ENCODE results near the gene CNTNAP2.

The CNTNAP2 gene

GRCh38 chr7:146123715-146124114 is 7.1 kb downstream of the CNTNAP2 start:
- Histone ChIP-seq H3K4me3 (ENCODE audit: control insufficient read depth in 1 of 7, extremely low read depth in 1 of 7, insufficient read depth in 4 of 7, low read depth in 2 of 7, low read length in 6 of 7) (no peak overlapping the region), H3K4me1 (ENCODE audit: control extremely low read depth in 1 of 4, control insufficient read depth in 4 of 4, insufficient read depth in 4 of 4, low read length in 3 of 4) (no peaks in the 10 kb centered on the region), H3K27ac (ENCODE audit: insufficient read depth in 1 of 2, low read depth in 1 of 2, low read length in 2 of 2, poor library complexity in 1 of 2, severe bottlenecking in 2 of 2) (no peak overlapping the region), H3K9me3 (ENCODE audit: control extremely low read depth in 1 of 5, control insufficient read depth in 4 of 5, insufficient read depth in 2 of 5, low read depth in 1 of 5, low read length in 4 of 5) (no peaks in the 10 kb centered on the region), H3K36me3 (ENCODE audit: control insufficient read depth in 4 of 4, insufficient read depth in 4 of 4, low read length in 3 of 4) (no peaks in the 10 kb centered on the region), H3K27me3 (replicated peaks in 2 of 5; ENCODE audit: control insufficient read depth in 4 of 5, insufficient read depth in 5 of 5, low read length in 4 of 5) (peaks cover 0 to 4% (median 0%) of the 10 kb centered on the region in 5 experiments)
- CTCF ChIA-PET: no interaction called here
- POLR2A ChIA-PET: no interaction called here
- 93% methylated on average over 5 of the region's 5 CpGs for WGBS (ENCODE audit: insufficient coverage)
- no peak for DNase-seq

- Histone ChIP-seq H3K4me3 (ENCODE audit: control insufficient read depth in 1 of 7, extremely low read depth in 1 of 7, insufficient read depth in 4 of 7, low read depth in 2 of 7, low read length in 6 of 7) (no peak overlapping the region), H3K4me1 (ENCODE audit: control extremely low read depth in 1 of 4, control insufficient read depth in 4 of 4, insufficient read depth in 4 of 4, low read length in 3 of 4) (no peaks in the 10 kb centered on the region), H3K27me3 (replicated peaks in 2 of 5; ENCODE audit: control insufficient read depth in 4 of 5, insufficient read depth in 5 of 5, low read length in 4 of 5) (no peaks in the 10 kb centered on the region), H3K9me3 (ENCODE audit: control extremely low read depth in 1 of 5, control insufficient read depth in 4 of 5, insufficient read depth in 2 of 5, low read depth in 1 of 5, low read length in 4 of 5) (no peaks in the 10 kb centered on the region), H3K36me3 (ENCODE audit: control insufficient read depth in 4 of 4, insufficient read depth in 4 of 4, low read length in 3 of 4) (no peaks in the 10 kb centered on the region), H3K27ac (ENCODE audit: insufficient read depth in 1 of 2, low read depth in 1 of 2, low read length in 2 of 2, poor library complexity in 1 of 2, severe bottlenecking in 2 of 2) (no peak overlapping the region)
- ChIA-PET CTCF (interaction anchor here (1.2 kb wide), 1 partner anchor 11 kb away, joined by 4 read pairs; no protein-coding TSS in a partner anchor), POLR2A (no interaction called here)
- no peak for DNase-seq
- 97% methylated on average over 3 of the region's 8 CpGs for WGBS (ENCODE audit: insufficient coverage)
Measured at GRCh38 chr7:146126767-146127509, 10.3 kb downstream of the CNTNAP2 start.

- 0% methylated on average over 1 of the region's 1 CpG for WGBS (ENCODE audit: insufficient coverage)
- POLR2A ChIA-PET: no interaction called here
- no peak overlapping the region for H3K4me3 ChIP-seq (ENCODE audit: control insufficient read depth in 1 of 7, extremely low read depth in 1 of 7, insufficient read depth in 4 of 7, low read depth in 2 of 7, low read length in 6 of 7)
- H3K27me3 ChIP-seq (replicated peaks in 2 of 5; ENCODE audit: control insufficient read depth in 4 of 5, insufficient read depth in 5 of 5, low read length in 4 of 5): no peaks in the 10 kb centered on the region
- CTCF ChIA-PET: interaction anchor here (1.4 kb wide), 1 partner anchor 9 kb away, joined by 3 read pairs; no protein-coding TSS in a partner anchor
- peak in 1 of 3 donors; percentile 1 for DNase-seq
- no peak overlapping the region for H3K27ac ChIP-seq (ENCODE audit: insufficient read depth in 1 of 2, low read depth in 1 of 2, low read length in 2 of 2, poor library complexity in 1 of 2, severe bottlenecking in 2 of 2)
- H3K36me3 ChIP-seq (ENCODE audit: control insufficient read depth in 4 of 4, insufficient read depth in 4 of 4, low read length in 3 of 4): no peaks in the 10 kb centered on the region
- H3K4me1 ChIP-seq (ENCODE audit: control extremely low read depth in 1 of 4, control insufficient read depth in 4 of 4, insufficient read depth in 4 of 4, low read length in 3 of 4): no peaks in the 10 kb centered on the region
- H3K9me3 ChIP-seq (ENCODE audit: control extremely low read depth in 1 of 5, control insufficient read depth in 4 of 5, insufficient read depth in 2 of 5, low read depth in 1 of 5, low read length in 4 of 5): no peaks in the 10 kb centered on the region
Measured at GRCh38 chr7:146129296-146129695, 12.7 kb downstream of the CNTNAP2 start.

- POLR2A ChIA-PET: no interaction called here
- Histone ChIP-seq H3K4me3 (ENCODE audit: control insufficient read depth in 1 of 7, extremely low read depth in 1 of 7, insufficient read depth in 4 of 7, low read depth in 2 of 7, low read length in 6 of 7) (no peak overlapping the region), H3K27me3 (replicated peaks in 2 of 5; ENCODE audit: control insufficient read depth in 4 of 5, insufficient read depth in 5 of 5, low read length in 4 of 5) (no peaks in the 10 kb centered on the region), H3K27ac (ENCODE audit: insufficient read depth in 1 of 2, low read depth in 1 of 2, low read length in 2 of 2, poor library complexity in 1 of 2, severe bottlenecking in 2 of 2) (no peak overlapping the region), H3K4me1 (ENCODE audit: control extremely low read depth in 1 of 4, control insufficient read depth in 4 of 4, insufficient read depth in 4 of 4, low read length in 3 of 4) (no peaks in the 10 kb centered on the region), H3K9me3 (ENCODE audit: control extremely low read depth in 1 of 5, control insufficient read depth in 4 of 5, insufficient read depth in 2 of 5, low read depth in 1 of 5, low read length in 4 of 5) (no peaks in the 10 kb centered on the region), H3K36me3 (ENCODE audit: control insufficient read depth in 4 of 4, insufficient read depth in 4 of 4, low read length in 3 of 4) (no peaks in the 10 kb centered on the region)
- CTCF ChIA-PET: no interaction called here
- DNase-seq: no peak
- 96% methylated on average over 7 of the region's 9 CpGs for WGBS (ENCODE audit: insufficient coverage)
Measured at GRCh38 chr7:146129997-146130396, 13.4 kb downstream of the CNTNAP2 start.

GRCh38 chr7:146131701-146132100 is 15.1 kb downstream of the CNTNAP2 start:
- ChIA-PET POLR2A (no interaction called here), CTCF (no interaction called here)
- Histone ChIP-seq H3K9me3 (ENCODE audit: control extremely low read depth in 1 of 5, control insufficient read depth in 4 of 5, insufficient read depth in 2 of 5, low read depth in 1 of 5, low read length in 4 of 5) (no peaks in the 10 kb centered on the region), H3K4me1 (ENCODE audit: control extremely low read depth in 1 of 4, control insufficient read depth in 4 of 4, insufficient read depth in 4 of 4, low read length in 3 of 4) (no peaks in the 10 kb centered on the region), H3K27ac (ENCODE audit: insufficient read depth in 1 of 2, low read depth in 1 of 2, low read length in 2 of 2, poor library complexity in 1 of 2, severe bottlenecking in 2 of 2) (no peak overlapping the region), H3K4me3 (ENCODE audit: control insufficient read depth in 1 of 7, extremely low read depth in 1 of 7, insufficient read depth in 4 of 7, low read depth in 2 of 7, low read length in 6 of 7) (no peak overlapping the region), H3K27me3 (replicated peaks in 2 of 5; ENCODE audit: control insufficient read depth in 4 of 5, insufficient read depth in 5 of 5, low read length in 4 of 5) (no peaks in the 10 kb centered on the region), H3K36me3 (ENCODE audit: control insufficient read depth in 4 of 4, insufficient read depth in 4 of 4, low read length in 3 of 4) (no peaks in the 10 kb centered on the region)
- 97% methylated on average over 5 of the region's 8 CpGs for WGBS (ENCODE audit: insufficient coverage)
- DNase-seq: no peak

- CTCF ChIA-PET: no interaction called here
- no peak for DNase-seq
Measured at GRCh38 chr7:146136357-146136875, 19.8 kb downstream of the CNTNAP2 start.

GRCh38 chr7:146138926-146139325 is 22.3 kb downstream of the CNTNAP2 start:
- 93% methylated on average over 3 of the region's 4 CpGs for WGBS (ENCODE audit: insufficient coverage)
- Histone ChIP-seq H3K27me3 (replicated peaks in 2 of 5; ENCODE audit: control insufficient read depth in 4 of 5, insufficient read depth in 5 of 5, low read length in 4 of 5) (no peaks in the 10 kb centered on the region), H3K36me3 (ENCODE audit: control insufficient read depth in 4 of 4, insufficient read depth in 4 of 4, low read length in 3 of 4) (no peaks in the 10 kb centered on the region), H3K27ac (ENCODE audit: insufficient read depth in 1 of 2, low read depth in 1 of 2, low read length in 2 of 2, poor library complexity in 1 of 2, severe bottlenecking in 2 of 2) (no peak overlapping the region), H3K4me1 (ENCODE audit: control extremely low read depth in 1 of 4, control insufficient read depth in 4 of 4, insufficient read depth in 4 of 4, low read length in 3 of 4) (no peaks in the 10 kb centered on the region), H3K4me3 (ENCODE audit: control insufficient read depth in 1 of 7, extremely low read depth in 1 of 7, insufficient read depth in 4 of 7, low read depth in 2 of 7, low read length in 6 of 7) (no peak overlapping the region), H3K9me3 (ENCODE audit: control extremely low read depth in 1 of 5, control insufficient read depth in 4 of 5, insufficient read depth in 2 of 5, low read depth in 1 of 5, low read length in 4 of 5) (no peaks in the 10 kb centered on the region)
- DNase-seq: no peak
- POLR2A ChIA-PET: interaction anchor here (0.6 kb wide), 1 partner anchor 1259 kb away, joined by 4 read pairs; no protein-coding TSS in a partner anchor
- CTCF ChIA-PET: no interaction called here

More at GRCh38 chr7:146136357-146136875, 19.8 kb downstream of the CNTNAP2 start:
- H3K27ac ChIP-seq (ENCODE audit: insufficient read depth in 1 of 2, low read depth in 1 of 2, low read length in 2 of 2, poor library complexity in 1 of 2, severe bottlenecking in 2 of 2): no peak overlapping the region
- no peaks in the 10 kb centered on the region for H3K36me3 ChIP-seq (ENCODE audit: control insufficient read depth in 4 of 4, insufficient read depth in 4 of 4, low read length in 3 of 4)
- POLR2A ChIA-PET: no interaction called here
- H3K4me1 ChIP-seq (ENCODE audit: control extremely low read depth in 1 of 4, control insufficient read depth in 4 of 4, insufficient read depth in 4 of 4, low read length in 3 of 4): no peaks in the 10 kb centered on the region
- H3K27me3 ChIP-seq (replicated peaks in 2 of 5; ENCODE audit: control insufficient read depth in 4 of 5, insufficient read depth in 5 of 5, low read length in 4 of 5): no peaks in the 10 kb centered on the region
- 94% methylated on average over 7 of the region's 11 CpGs for WGBS (ENCODE audit: insufficient coverage)
- no peaks in the 10 kb centered on the region for H3K9me3 ChIP-seq (ENCODE audit: control extremely low read depth in 1 of 5, control insufficient read depth in 4 of 5, insufficient read depth in 2 of 5, low read depth in 1 of 5, low read length in 4 of 5)
- no peak overlapping the region for H3K4me3 ChIP-seq (ENCODE audit: control insufficient read depth in 1 of 7, extremely low read depth in 1 of 7, insufficient read depth in 4 of 7, low read depth in 2 of 7, low read length in 6 of 7)

Data from common myeloid progenitor, CD34-positive (primary cell).